ENCODE measurements around the gene BRF1.

- TF ChIP-seq CTCF (IDR thresholded peaks at IDR 0.05), result no peak
- no peak for TF ChIP-seq POLR2A (IDR thresholded peaks at IDR 0.05)
Observed at GRCh38 chr14:105211758-105212089, 89.1 kb downstream of the BRF1 start.

Measured in thyroid gland (tissue), 4 donors.